ENCODE measurements around the gene NPR3.
"Not testable (repeated sequence)": the region's sequence is repeated elsewhere in the genome, so short reads cannot be mapped to it uniquely, and the experiment has no call there.

Gene NPR3

DNA sequence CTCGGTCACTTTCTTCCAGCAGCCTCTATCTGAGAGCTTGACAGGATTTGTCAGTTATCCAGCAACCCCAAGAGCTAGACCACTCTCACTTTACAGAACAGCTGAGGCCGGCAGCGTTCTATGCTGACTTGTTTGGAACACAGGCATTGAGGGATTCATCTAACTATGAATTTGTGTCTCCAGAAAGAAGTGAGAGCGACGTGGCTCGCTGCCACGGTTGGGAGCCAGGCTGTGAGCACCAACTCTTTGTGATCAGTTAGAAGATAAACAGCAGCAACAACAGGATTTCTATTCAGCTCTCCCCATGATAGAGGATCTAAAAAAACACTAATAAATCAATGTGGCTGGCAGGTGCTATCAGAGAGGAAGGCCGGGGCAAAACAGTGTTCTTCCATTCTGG, 58.6 kb downstream of the NPR3 start:
- no peak for ATAC-seq

- no peak for ATAC-seq
Measured at GRCh38 chr5:32770444-32770843, 59.3 kb downstream of the NPR3 start.

DNA sequence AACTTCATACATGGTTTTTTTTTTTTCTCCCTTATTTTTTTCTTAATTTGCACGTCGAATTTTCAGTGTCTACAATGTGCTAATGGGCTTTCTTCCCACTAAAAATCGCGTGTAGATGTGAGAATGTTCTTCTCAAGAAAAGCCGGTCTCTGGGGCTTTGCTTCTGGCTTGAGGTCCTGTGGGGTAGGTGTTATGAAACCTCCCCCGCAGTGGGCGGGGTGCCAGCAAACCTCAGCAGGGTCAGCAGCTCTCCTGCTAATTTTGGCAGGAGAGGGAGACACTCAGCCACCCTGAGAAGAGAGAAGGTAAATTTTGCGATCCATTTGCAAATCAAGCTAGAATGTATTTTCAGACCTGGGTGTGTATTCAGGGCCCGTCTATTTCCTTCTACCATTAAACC, 59.9 kb downstream of the NPR3 start:
- no peak for ATAC-seq

- ATAC-seq: no peak
Measured at GRCh38 chr5:32773944-32774343, 62.8 kb downstream of the NPR3 start.

DNA sequence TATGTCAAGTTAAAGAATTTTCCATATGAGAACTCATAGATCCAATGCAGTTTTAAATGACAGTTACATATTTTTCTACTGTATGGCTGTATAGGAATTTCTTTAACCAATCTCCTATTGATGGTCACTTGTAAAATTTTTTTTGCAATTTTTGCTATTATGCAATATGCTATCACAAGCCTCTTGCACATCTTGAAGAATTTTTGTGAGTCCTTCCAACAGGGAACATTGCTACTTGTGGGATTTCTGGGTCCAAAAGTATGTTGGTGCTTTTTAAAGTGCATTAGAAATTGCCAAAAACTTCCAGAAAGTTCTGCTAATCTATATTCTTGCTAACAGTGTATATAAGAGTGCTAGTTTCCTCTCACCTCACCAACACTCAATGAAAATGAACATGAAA, 65.1 kb downstream of the NPR3 start:
- ATAC-seq: no peak

DNA sequence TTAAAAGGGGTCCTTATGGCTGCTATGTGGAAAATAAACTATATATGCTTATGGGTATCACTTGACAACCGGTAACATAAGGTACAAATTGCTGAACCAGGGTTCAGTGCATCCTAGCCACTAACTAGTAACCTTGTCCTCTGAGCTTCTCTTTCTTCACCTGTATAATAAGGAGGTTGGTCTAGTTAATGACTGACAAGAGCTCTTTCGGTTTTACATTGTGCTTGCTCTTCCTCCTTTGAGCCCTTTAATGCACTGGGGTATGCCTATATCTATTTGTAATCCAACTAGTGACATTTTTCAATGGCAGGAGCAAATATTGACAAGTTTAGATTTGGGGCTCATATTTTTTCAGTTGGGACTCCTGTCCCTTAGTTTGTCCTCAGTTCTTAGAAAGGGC, 66.1 kb downstream of the NPR3 start:
- ATAC-seq: no peak

DNA sequence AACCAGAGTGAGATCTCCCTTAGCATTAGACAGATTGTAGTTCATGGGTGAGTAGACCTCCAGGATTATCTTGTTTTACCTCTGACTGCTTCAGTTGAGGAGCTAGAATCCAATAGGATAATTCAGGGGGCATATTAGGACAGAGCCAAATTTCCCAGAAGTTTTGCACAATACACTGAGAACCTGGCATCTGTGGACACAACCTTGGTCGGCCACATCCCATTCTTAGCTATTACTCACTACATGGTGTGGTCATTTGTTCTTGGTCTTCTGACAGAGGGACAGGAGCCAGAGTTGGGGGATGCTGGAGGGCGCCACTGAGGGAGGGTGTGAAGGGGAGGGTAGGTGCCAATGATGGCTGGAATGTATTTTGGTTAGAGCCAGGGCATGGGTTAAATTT, 66.6 kb downstream of the NPR3 start:
- no peak for ATAC-seq

DNA sequence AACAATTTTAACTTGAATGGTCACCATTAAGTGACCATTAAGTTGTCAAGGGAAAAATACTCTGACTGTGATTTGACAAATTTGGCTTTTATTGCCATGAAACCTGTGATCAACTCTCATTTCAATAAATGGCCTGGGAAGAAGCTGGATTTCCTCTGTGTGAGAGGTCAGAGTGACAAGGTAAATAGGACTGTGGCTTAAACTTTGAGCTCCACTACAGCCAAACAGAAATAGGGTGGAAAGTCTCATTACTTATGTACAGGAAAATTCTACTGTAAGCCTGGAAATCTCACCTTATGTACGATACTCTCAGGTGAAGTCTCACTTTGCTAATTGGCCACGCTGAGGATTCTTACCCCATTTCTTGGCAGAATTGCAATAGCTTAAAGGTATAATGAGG, 67.3 kb downstream of the NPR3 start:
- no peak for ATAC-seq

DNA sequence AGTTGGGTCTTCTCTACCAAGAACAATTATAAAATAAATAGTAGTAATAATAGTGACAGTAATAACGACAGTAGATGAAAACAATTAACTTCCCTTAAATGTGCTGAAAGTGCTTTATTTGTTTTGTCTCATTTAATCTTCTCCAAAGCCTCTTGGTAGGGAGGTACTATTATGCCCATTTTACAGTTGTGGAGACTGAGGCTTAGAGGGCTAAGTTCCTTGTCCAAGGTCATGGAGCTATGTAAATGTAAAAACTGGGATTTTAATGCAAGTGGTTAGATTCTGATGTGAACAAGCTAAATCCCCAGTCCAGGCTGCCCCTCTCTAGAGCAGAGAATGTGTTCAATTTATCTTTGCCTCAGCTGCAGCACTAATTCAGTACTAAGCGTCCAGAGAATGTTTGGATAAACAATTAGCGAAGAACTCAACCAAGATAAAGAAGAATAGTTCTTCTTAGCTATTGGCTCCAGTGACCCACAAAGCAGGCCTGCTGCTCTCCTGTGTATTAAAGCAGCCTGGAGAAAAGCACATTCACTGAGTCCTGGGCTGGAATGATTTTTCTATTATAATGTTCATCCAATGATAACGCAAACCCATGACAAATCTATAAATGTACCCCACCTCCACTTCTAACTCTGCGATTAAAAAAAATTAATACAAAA, 68.8 kb downstream of the NPR3 start:
- ATAC-seq: no peak

DNA sequence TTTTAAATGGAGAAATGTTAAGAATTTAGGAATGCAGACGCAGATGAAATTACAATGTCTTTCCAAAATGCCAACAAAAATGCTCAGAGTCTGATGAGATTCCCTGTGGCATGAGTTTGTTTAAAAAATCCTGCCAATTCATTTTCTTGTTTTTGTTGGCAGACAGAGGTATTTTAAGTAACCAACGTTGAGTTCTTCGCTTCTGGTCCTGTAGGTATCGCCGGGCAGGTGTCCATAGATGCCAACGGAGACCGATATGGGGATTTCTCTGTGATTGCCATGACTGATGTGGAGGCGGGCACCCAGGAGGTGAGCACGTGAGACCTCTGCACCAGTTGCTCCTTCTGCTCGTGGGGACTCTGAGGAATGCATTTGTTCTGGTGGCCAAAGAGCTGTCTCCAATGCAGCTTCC, 69.4 kb downstream of the NPR3 start:
- ATAC-seq: no peak

GRCh38 chr5:32783661-32784060, 72.5 kb downstream of the NPR3 start:
- ATAC-seq: no peak

- ATAC-seq: no peak
Measured at GRCh38 chr5:32785611-32786254, 74.6 kb downstream of the NPR3 start.

DNA sequence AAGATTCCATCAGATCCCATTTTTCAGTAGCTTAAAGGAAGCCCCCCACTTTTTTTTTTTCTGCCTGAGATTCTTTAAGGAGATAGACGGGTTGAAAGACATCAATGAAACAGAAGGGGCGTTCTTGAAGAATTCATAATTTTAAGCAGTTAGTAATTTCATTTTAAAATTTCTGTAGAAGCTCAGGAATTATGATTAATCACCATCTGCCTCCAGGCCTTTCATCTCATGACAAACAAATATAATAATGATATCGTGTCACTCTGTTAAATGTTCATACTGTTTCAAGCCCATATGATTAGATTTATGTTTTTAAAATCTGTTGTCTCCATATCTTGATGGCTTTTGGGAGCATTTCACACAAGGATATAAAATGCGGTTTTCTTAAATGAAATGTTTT, 75.2 kb downstream of the NPR3 start:
- no peak for ATAC-seq

DNA sequence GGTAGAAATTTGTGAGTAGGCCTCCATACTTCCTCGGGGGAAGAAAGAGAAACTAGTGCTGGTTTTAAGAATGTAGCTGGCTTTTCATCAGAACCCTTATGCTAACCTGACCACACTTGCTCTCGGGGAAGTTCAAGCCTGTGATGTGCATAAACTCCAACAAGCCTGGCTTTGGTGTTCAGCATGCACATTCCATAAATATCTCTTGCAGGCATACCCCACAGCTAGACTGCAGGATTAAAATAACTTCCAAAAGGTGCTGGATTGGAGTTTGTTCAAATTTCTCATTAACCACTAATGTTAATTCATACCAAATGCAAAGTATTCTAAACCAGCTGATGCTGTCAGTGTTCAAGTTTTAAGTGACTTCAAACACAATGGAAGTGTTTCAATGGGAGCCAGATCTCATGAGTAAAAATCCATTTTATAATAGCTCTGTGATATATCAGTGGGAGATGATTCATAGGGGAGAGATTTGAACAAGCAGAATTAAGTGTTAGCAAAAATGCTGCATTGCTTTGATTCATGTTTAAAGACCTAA, 79.4 kb downstream of the NPR3 start:
- ATAC-seq: no peak

DNA sequence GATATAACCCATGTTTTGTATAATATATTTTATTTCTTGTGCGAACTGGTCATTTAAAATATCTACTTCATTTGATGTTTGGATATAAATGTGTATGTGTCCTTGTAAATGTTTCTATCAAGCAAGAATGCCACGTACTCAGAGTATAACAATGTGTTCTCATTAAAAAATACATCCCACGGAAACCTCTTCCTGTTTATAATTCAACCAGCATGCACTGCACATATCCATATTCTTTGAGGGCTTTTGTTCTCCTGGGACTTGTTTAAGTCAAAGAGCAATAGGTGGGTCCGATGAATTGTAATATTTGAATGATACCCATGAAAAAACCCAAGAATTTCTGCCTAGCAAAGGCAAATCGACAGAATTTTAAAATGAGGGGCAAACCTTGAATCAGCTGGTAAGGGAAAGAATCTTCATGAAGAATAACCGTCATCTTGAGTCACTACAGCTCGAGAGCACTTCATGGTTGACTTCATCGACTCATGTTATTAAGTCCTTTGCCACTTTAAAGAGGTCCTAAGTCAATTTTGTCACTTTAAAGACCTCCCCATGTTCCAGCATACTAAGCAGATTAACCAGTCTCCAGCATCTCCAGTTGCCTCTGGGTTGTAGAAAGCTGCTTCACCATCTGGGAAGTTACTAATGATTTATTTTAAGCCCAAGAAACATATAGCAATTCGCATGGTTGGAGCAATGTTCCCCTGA, 80.6 kb downstream of the NPR3 start:
- ATAC-seq: no peak

DNA sequence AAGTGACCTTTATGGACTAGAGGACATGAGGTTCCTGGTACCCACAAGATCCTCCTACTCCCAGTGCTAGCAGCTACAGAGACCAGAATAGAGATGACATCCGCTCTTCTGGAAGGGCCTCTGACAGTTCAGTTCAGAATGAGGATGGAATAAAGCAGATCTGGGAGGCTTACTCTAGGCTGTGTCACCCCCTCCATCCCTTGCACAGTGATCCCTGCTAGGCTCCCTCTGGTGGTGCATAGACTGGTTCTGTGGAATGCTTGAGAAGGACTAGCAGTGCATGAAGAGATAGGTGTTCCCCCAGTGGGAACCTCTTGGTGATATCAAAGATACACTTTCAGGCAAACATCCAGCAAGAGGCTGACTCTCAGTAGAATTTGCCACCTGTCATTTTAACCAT, 83.0 kb downstream of the NPR3 start:
- no peak for ATAC-seq

DNA sequence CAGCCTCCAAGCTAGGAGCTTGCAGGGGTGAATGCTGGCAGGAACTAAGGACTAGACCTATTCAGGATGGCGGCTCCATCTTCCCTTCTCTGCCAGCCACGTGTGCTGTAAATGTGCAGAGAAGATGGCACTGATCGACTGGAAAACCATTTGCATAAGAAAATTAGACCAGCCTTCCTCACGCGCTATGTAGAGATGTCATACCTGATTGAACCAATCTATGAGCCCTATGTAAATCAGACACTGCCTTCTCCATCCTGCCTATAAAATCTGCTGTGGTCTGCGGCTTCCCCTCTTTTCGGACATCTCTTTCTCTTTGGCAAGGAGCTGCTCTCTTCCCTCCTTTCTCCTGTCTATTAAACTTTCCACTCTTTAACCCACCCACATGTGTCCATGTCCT, 91.6 kb downstream of the NPR3 start:
- ATAC-seq: no peak

DNA sequence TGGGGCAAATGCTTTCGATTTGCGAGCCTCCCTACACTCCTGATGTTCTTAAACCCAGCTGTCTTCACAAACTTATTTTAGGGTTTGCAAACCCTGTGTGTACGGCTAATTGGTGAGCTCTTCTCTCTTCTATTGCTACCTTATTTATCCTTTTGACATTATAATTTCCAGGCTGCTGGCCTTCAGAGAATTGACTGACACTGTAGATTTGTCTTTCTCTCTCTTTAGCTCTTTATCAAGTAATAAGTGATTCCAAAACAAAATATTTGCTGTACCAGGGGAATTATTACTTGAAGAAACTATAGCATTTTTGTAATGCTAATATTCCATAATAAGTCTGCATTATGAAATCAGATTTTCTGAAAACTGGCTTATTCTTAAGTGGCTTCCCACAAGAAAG, 92.5 kb downstream of the NPR3 start:
- no peak for ATAC-seq

DNA sequence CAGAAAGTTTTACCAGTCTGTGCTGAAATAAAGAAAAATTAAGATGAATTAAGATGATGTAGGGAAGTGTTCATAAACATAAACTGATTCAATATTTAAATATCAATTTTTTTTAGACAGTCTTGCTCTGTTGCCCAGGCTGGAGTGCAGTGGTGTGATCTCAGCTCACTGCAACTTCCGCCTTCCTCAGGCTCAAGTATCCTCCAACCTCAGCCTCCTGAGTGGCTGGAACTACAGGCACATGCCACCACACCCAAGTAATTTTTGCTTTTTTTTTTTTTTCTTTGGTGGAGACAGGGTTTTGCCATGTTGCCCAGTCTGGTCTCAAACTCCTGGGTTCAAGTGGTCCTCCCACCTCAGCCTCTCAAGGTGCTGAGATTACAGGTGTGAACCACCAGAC, 94.3 kb downstream of the NPR3 start:
- not testable (repeated sequence) for ATAC-seq

DNA sequence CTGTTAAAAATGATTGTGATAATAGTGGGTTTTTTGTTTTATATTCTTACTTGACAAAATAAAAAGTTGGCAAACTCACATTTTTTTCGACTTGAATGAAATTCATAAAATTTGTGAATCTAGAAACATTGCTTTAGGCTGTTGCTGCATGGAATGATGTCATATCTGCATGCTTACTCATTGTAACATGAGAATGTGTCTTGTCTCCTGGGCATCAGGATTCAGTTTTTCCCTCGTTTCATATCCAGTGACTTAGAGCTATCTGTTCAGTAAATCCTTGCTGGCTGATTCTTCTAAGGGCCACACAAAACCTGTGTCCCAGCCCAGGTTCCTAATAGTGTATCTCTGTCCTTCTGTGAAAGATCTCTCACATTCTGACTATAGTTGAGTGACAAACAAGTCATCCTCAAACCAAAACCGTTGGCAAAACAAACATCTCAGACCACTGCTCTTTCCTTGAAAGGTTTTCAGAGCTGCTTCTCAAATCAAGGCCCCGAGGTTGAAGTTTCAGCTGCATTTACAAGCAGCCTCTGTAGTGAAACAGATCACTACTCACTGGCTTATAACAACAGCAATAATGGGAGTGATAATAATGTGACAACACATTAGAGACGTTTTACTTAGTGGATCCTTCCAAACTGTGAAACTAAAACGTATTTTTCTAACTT, 95.0 kb downstream of the NPR3 start:
- no peak for ATAC-seq

DNA sequence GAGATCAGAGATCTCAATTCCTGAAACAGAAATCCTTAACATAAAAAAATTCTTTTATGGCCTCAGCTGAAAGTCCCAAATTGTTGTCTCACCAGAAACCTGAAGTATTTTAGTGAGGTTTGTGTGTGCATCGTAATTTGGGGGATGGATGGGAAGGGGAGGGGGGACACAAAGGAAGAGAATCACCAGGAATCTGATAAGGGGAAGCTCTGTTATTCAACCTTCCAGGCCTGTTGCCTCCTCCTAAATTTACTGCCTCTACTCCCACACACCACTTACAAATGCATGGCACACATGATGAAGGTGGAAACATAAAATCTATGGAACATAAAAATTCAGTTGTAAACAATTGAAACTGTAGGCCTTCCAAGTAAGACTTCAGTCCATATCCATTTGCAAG, 97.7 kb downstream of the NPR3 start:
- no peak for ATAC-seq

GRCh38 chr5:32810804-32811203, 99.7 kb downstream of the NPR3 start:
- ATAC-seq: no peak

- ATAC-seq: no peak
Measured at GRCh38 chr5:32812399-32812798, 101.3 kb downstream of the NPR3 start.

DNA sequence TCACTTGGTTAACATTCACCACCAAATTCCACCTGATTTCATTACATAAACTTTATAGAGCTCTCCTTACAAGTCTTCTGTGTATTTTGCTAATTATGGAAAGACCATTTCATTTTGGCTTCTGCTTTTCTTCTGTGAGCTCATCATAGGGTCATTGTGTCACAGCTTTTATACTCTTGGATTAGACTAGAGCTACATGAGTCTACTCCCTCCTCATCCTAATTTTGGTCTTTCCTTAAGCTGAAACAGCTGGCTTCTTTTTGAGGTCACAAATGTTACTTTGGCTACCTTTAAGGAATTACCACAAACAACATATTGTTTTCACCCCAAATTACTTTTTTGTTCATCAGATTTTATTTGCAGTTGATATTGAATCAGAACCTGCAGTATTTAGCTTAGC, 103.0 kb downstream of the NPR3 start:
- no peak for ATAC-seq
